Stimulated activated CD4-positive, alpha-beta T cell treated with anti-CD3 and anti-CD28 coated beads, TNF-alpha, amount 100 ng/mL, for 48 hours (primary cell): Measurements from ENCODE around the gene UCK1.
"Not testable (repeated sequence)": the region's sequence is repeated elsewhere in the genome, so short reads cannot be mapped to it uniquely, and the experiment has no call there.

Experiments
- DNase-seq, 3 donors: peaks; one replicate each; pipeline ENCODE4 v3.0.0-alpha.2; 2020; ENCODE audit warnings: low read depth in 3 of 3

Gene UCK1

GRCh38 chr9:131554087-131554842, 23.2 kb upstream of the UCK1 start:
- no peak for DNase-seq

DNA sequence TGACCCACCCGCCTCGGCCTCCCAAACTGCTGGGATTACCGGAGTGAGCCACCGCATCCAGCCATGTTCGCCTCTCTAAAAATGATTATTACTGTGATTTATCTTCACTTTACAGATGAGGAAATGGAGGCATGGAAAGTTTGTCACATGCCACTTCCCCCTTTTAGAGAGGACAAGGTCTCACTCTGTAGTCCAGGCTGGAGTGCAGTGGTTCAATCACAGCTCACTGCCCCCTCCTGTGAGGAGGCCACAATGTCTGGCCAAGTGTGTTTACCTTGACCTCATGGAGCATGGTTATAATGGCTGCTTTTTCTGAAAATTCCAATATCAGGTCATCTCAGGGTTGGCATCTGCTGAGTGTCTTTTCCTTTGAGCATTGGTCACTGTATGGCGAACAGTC, 21.0 kb upstream of the UCK1 start:
- DNase-seq: no peak

DNA sequence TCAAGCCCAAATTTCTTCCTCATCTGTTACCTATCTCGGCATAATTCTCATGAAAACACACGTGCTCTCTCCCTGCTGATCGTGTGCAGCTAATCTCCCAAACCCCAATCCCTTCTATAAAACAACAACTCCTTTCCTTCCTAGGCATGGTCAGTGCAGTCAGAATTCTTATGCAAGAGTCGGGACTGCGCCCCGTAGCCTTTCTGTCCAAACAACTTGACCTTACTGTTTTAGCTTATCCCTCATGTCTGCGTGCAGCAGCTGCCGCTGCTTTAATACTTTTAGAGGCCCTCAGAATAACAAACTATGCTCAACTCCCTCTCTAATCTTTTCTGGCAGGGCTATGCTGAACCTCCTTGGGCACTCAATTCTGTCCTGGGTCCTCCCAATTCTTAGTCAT, 19.4 kb upstream of the UCK1 start:
- not testable (repeated sequence) for DNase-seq

GRCh38 chr9:131549186-131549585, 18.1 kb upstream of the UCK1 start:
- not testable (repeated sequence) for DNase-seq

GRCh38 chr9:131546336-131547084, 15.4 kb upstream of the UCK1 start:
- DNase-seq: no peak

GRCh38 chr9:131545786-131546335, 14.8 kb upstream of the UCK1 start:
- DNase-seq: no peak

DNA sequence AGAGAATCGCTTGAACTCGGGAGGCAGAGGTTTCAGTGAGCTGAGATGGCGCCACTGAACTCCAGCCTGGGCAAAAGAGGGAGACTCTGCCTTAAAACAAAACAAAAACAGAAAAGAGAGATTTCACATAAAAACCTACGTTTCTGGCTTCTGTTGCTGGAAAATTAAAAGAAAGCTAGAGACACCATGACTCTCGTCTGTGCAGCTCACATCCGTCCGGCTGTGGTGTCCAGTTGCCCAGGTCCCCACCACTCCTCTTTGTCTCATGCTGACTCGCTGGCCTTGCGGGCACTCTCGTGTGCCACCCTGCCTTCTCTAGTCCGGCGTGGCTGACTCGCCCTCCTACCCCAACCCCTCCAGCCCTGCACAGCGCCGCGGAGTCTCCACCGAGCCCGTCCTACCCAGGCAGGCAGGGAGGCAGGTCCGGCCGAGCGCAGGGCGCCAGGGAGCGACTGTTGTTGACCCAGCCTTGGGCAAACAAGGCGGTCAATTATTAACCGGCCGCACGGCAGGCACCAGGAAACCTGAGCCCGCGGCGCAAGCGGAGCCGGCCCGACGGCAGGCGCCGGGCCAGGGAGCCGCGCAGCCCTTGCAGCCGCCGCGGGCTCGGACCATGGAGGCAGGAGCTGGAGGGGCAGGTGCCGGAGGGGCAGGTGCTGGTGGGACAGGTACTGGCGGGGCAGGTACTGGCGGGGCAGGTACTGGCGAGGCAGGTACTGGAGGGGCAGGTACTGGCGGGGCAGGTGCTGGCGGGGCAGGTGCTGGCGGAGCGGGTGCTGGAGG, 14.1 kb upstream of the UCK1 start, which contains the start of gene PRRT1B:
PRRT1B (plus strand) TSS at position 521 of the 783 bp plus-strand sequence; CDS start at position 614, 93 bp downstream.
- no peak for DNase-seq

GRCh38 chr9:131543141-131543540, 12.1 kb upstream of the UCK1 start:
- no peak for DNase-seq

DNA sequence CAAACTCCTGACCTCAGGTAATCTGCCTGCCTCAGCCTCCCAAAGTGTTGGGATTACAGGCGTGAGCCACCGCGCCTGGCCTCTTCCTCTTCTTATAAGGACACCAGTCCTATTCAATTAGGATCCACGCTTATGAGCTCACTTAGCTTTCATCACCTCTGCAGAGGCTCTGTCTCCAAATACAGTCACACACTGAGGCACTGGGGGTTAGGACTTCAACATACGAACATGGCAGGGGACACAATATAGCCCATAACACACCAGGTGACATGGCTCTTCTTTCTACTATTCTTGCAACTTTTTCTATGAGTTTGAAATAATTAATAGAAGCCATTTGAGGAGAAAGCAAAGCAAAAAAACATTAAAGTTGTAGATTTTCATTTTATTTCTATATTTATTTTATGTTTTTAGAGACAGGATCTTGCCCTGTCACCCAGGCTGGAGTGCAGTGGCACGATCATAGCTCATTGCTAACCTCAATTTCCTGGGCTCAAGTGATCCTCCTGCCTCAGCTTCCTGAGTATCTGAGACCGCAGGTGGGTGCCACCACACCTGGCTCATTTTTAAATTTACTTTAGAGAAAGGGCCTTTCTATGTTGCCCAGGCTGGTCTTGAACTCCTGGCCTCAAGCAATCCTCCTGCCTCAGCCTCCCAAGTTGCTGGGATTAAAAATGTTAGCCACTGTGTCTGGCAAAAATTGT, 8.3 kb upstream of the UCK1 start:
- DNase-seq: no peak

DNA sequence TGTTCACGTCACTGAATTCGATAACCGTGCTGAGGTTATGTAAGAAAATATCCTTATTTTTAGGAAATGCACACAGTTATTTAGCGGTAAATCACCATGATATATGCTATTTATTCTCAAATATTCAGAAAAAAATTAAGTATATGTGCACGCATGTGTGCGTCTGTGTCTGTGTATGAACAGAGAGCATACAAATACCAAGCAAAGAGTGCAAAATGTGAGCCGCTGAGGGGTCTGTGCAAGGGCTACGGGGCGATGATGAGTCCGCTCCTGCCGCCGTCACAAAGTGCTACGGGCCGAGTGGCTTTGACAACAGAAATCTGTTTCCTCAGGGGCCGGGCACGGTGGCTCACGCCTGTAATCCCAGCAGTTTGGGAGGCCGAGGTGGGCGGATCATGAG, 6.9 kb upstream of the UCK1 start:
- no peak for DNase-seq

DNA sequence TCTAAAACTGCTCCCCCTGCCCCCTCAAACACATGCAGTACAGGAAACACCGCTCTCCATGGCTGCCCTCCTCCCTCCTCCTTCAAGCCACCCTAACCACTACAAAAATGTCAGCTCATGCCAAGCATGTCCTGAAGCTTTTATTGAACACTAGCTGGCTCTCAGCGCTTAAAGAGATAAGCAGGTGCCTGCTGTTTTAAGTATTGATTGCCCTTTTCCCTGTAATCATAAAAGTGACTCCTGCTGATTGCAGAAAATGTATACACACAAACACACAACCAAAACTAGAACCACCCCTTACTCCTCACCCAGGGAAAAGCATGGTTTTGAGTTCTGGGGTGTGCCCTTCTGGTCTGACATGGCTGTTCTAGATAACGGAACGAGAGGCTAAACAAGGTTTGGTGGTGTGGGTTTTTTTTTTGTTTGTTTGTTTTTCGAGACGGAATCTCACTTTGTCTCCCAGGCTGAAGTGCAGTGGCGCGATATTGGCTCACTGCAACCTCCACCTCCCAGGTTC, 3.7 kb upstream of the UCK1 start:
- DNase-seq: no peak

DNA sequence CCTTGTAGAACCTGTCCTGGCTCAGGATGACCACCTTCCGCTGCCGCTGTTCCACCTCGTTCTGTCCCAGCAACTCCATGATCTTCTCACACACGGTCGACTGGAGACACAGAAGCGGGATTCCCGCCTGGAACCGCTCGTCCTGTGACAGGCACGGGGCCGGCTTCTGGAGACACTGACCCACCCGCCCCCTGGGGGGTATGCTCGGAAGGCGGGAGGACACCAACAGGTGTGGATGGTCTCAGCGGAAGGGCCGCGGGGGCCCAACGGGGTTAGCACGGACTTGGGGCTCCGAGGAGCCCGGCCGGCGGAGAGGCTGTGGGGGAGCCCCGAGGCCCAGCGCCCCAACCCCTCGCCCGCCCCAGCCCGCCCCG, 530 bp downstream of the UCK1 start:
- DNase-seq: no peak

GRCh38 chr9:131529597-131530545, 1.2 kb downstream of the UCK1 start:
- no peak for DNase-seq

DNA sequence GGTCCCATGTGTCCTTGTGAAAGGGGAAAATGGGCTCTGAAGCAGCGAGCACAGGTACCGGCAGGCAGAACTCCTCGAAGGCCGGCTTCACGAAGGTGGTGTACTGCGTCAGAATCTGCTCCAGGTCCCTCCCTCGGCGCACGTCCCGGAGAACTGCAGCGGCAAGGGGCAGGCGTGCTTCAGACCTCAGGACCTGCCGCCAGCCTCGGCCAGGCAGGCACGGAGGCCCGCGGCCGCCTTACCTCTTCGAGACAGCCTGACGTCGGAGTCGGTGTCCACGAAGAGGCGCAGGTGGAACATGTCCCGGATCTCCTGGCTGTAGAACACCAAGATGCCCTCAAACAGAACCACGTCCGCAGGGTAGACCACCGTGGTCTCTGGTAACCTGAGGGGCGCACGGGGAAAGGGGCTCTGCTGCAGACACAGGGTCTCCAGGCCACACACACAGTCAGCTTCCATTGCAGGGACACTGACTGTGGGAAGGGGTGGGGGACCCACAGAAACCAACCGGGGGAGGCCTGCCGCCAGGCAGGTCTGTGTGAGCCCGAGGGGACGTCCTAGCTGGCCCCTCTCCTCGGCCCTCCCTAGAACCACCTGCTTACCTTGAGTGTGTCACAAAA, 2.1 kb downstream of the UCK1 start:
- DNase-seq: no peak

- DNase-seq: no peak
Observed at GRCh38 chr9:131528186-131528585, 2.9 kb downstream of the UCK1 start.

DNA sequence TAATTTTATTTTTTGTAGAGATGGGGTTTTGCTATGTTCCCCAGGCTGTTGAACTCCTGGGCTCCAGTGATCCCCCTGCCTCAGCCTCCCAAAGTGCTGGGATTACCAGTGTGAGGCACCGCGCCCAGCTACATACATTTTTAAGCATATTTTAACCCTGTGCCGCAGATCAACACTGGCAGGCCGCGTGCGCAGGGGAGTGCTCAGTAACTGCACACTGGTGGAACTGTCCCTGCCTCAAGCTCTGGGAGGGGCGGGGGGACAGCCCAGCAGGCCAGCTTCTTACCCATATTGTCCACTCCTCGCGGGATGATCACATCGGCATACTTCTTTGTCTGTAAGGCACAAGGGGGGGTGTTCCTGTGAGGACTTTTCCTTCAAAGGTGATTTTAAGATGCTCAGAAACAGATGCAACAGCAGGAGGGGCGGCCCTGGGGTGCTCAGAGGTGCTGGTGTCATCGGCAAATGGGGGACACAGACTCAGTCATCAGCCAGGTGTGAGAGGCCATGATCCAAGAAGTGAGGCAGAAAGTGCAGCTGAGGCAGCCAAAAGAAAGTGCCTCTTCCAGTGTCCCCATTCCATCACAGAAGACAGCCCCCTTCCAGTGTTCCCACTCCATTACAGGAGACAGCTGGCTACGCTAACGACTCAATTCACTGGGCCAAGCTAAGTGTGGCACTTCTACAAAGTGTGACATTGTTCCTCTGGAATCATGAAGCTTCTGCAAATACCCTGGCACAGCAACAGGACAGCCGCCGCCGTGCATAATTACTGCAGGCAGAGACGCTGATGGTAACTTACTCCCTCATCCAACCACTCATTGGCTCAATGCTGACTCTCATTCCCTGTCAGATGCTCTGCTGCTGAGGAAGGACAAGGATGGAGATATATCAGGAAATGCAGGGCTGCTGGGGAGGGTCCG, 5.2 kb downstream of the UCK1 start:
- DNase-seq: no peak

GRCh38 chr9:131524665-131525315, 6.3 kb downstream of the UCK1 start:
- DNase-seq: no peak
